Heart right ventricle (tissue), 16 donors: ENCODE measurements around the gene KLHL34. TPM values are rescaled to one million over a fixed set of nuclear protein-coding genes. Genes with fewer than 3 reads are reported as not detected.

Experiments used
- ATAC-seq, 8 donors: fragments of 200-7000 bp; cut with Tn5 transposase; one replicate each; pipeline ENCODE4 v1.9.1; 2020; ENCODE audit warnings: mild to moderate bottlenecking in 8 of 8, moderate library complexity in 8 of 8, moderate number of reproducible peaks in 1 of 8
- DNase-seq, 2 donors: peaks; one replicate each; pipeline ENCODE4 v3.0.0-alpha.2; 2020
- H3K27ac ChIP-seq, 10 donors: fragments of 200-600 bp; sonication (generic) in 2 of 10; one replicate each; pipeline versions ENCODE4 v1.5.0 to v1.8.0; 2020 to 2022; ENCODE audit warnings: mild to moderate bottlenecking in 3 of 10
- H3K27me3 ChIP-seq, 7 donors: fragments of 200-600 bp; one replicate each; pipeline ENCODE4 v1.8.0; 2021 to 2022; ENCODE audit warnings: mild to moderate bottlenecking in 2 of 7
- H3K36me3 ChIP-seq, 9 donors: fragments of 200-600 bp; sonication (generic) in 1 of 9; one replicate each; pipeline versions ENCODE4 v1.5.0 to v1.8.0; 2020 to 2022; ENCODE audit warnings: mild to moderate bottlenecking in 2 of 9
- H3K4me1 ChIP-seq, 9 donors: fragments of 200-600 bp; sonication (generic) in 1 of 9; one replicate each; pipeline versions ENCODE4 v1.5.0 to v1.8.0; 2020 to 2022; ENCODE audit warnings: mild to moderate bottlenecking in 4 of 9
- H3K4me3 ChIP-seq, 10 donors: fragments of 200-600 bp; sonication (generic) in 2 of 10; one replicate each; pipeline versions ENCODE4 v1.5.0 to v1.8.0; 2020 to 2022; ENCODE audit warnings: mild to moderate bottlenecking in 7 of 10, moderate library complexity in 2 of 10
- H3K9me3 ChIP-seq, 11 donors: fragments of 200-600 bp in 10 of 11; sonication (generic) in 2 of 11; one replicate each; pipeline versions ENCODE4 v1.5.0 to v1.8.0; 2013 to 2022; ENCODE audit warnings: mild to moderate bottlenecking in 2 of 11, control low read depth in 1 of 11, moderate library complexity in 1 of 11
- WGBS, 2 donors: extraction: QIAGEN DNeasy Blood & Tissue Kit; methylation state at CpG; one replicate each; pipeline ENCODE4 v1.1.7; 2013; ENCODE audit warnings: inconsistent platforms in 1 of 2; 5-methylcytosine and 5-hydroxymethylcytosine counted together
- intact Hi-C, 10 donors: fragments of 100-400 bp; cut with DNase I; formaldehyde crosslinking; loops; one replicate each; pipeline versions ENCODE4 v1.11.1 to v1.14.2; 2022
- polyA plus RNA-seq, 2 donors: library from polyadenylated mRNA; stranded (reverse); fragments of 200-250 nt; gene quantifications; one replicate each; pipeline ENCODE4 v1.2.3, GENCODE V29; 2013
- total RNA-seq, 10 donors: library from RNA; stranded (reverse); fragmentation: NEBNext Ultra II Directional in 3 of 10; extraction: Animal tissue kit (Norgen Biotek cat#: 25700) in 3 of 10; gene quantifications; one replicate each; pipeline versions ENCODE4 v1.2.1 to v1.2.4, GENCODE V29; 2021 to 2023
- TF ChIP-seq, protein P1 (sequence below), 9 donors: fragments of 200-600 bp; sonication (generic) in 2 of 9; IDR thresholded peaks; one replicate each; pipeline versions ENCODE4 v1.5.0 to v1.8.0; 2021 to 2022; ENCODE audit warnings: antibody characterized with exemption in 9 of 9, mild to moderate bottlenecking in 5 of 9, moderate library complexity in 1 of 9
- donor health status: Arrhythmogenic right ventricular cardiomyopathy.
- donor health status: ischemic (EF 13 %, LVEDD 7.1; RV severe dilation, severe dysfunction).
- donor health status: healthy with polysubstance abuse.
- donor health status: DM: no; HTN: yes; CAD: no.
- donor health status: DM: no; HTN: no; CAD: no.
- donor health status: ischemic (EF 25% LVEDD 6.9; RV normal size, moderate dysfunction).
- donor health status: ischemic (EF 25% LVEDD 5.7; RV mildly dilated, moderate dysfunction).
- donor health status: healthy.
- donor health status: DM: yes; HTN: yes; CAD: no.
- donor health status: Ischemic cardiomyopathy.
- donor health status: ischemic (EF 35%, LVEDD 5.7; RV mildly dilated, moderate dysfunction).
- donor health status: nonischemic (EF 11% LVEDD 7.7; RV severe dilation, severe dysfunction).
- donor health status: DM: yes; HTN: yes; CAD: no.
- donor health status: PGD.
- donor health status: ischemic (EF 29% LVEDD 5.4; RV normal size, mild dysfunction).
- donor health status: nonischemic (EF 23%, LVEDD 6.1; RV moderate dilation, normal function).

Gene KLHL34
- total and polyA plus RNA-seq, 12 donors, result 1.1 to 17.5 (median 5.0) TPM

DNA sequence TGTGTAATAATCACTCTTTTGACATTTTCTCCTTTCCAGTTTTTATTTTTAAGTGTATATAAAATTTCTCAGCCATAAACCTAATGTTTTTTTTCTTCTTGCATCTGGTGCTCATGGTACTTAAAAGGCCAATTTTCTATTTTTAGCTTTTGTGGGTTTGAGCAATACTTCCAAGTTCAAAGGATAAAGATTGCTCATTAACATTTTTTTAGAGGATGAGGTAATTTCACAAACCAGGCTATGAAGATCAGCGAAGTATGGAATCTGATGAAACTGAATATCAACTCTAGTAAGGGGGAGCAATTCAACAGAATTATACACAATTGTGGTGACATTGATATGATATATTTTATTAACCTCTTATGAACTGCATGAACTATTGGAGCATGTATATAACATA, 25.8 kb upstream of the KLHL34 start:
- no peaks in the 10 kb centered on the region for H3K27me3 ChIP-seq
- no peaks in the 10 kb centered on the region for H3K9me3 ChIP-seq
- TF ChIP-seq, protein P1, sequence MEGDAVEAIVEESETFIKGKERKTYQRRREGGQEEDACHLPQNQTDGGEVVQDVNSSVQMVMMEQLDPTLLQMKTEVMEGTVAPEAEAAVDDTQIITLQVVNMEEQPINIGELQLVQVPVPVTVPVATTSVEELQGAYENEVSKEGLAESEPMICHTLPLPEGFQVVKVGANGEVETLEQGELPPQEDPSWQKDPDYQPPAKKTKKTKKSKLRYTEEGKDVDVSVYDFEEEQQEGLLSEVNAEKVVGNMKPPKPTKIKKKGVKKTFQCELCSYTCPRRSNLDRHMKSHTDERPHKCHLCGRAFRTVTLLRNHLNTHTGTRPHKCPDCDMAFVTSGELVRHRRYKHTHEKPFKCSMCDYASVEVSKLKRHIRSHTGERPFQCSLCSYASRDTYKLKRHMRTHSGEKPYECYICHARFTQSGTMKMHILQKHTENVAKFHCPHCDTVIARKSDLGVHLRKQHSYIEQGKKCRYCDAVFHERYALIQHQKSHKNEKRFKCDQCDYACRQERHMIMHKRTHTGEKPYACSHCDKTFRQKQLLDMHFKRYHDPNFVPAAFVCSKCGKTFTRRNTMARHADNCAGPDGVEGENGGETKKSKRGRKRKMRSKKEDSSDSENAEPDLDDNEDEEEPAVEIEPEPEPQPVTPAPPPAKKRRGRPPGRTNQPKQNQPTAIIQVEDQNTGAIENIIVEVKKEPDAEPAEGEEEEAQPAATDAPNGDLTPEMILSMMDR (IDR thresholded peaks at IDR 0.05), result no peak
- H3K27ac ChIP-seq, result no peak overlapping the region
- H3K4me3 ChIP-seq, result no peak overlapping the region
- no peaks in the 10 kb centered on the region for H3K36me3 ChIP-seq
- 75 to 90% methylated on average over 1 of the region's 1 CpG for WGBS, 2 donors
- intact Hi-C loops, result no loop called here
- no peak for DNase-seq
- no peak for ATAC-seq
- H3K4me1 ChIP-seq, result no peaks in the 10 kb centered on the region

DNA sequence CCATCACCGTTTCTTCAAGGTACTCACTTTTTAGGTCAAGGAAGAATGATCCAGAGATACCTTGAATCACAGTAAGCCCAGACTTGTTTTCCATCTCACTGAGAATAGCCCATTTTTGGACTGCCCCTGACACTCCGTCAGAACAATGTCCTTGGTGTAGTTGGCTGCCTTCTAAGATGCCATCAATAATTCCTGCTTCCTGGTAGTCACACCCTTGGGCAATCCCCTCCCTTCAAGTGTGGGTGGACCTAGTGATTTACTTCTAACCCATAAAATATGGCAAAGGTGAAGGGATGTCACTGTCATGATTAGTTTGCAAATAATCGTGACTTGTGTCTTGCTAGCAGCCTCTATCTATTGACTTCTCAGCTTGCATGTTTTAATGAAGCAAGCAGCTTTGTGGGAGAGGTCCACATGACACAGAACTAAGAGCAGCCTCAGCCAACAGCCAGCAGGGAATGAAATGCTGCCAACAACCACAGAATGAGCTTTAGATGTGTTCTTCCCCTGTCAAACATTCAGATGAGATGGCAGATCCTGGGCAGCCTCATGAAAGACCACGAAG, 20.0 kb upstream of the KLHL34 start:
- ATAC-seq (no peak), DNase-seq (no peak)
- TF ChIP-seq, protein P1 (IDR thresholded peaks at IDR 0.05), result no peak
- Histone ChIP-seq H3K27ac (no peak overlapping the region), H3K36me3 (no peaks in the 10 kb centered on the region), H3K9me3 (no peaks in the 10 kb centered on the region), H3K4me1 (no peaks in the 10 kb centered on the region), H3K4me3 (no peak overlapping the region), H3K27me3 (peaks cover 0 to 24% (median 0%) of the 10 kb centered on the region in 7 donors)
- 67 to 83% methylated on average over 4 of the region's 4 CpGs for WGBS, 2 donors
- intact Hi-C loops, result no loop called here

DNA sequence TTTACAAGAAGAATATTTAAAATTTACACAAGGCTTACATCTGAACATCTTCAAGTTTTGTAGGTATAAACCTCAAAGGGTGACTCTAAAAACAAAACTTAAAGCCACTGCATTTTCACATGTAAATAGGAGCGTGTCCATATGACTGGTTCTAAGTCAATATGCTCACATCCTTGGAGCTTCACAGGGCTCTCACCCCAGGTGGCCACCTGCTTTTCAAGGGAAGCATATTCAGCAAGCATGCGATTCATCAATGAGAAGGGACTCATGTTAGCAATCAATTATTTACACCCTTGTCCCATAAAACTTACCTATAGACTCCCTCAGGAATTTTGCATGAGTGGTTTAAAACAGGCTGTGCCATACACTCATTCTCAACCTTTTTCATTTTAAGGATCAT, 17.8 kb upstream of the KLHL34 start:
- ATAC-seq (no peak), DNase-seq (no peak)
- Histone ChIP-seq H3K9me3 (no peaks in the 10 kb centered on the region), H3K4me3 (no peak overlapping the region), H3K4me1 (no peaks in the 10 kb centered on the region), H3K27me3 (peaks cover 0 to 31% (median 0%) of the 10 kb centered on the region in 7 donors), H3K27ac (no peak overlapping the region), H3K36me3 (no peaks in the 10 kb centered on the region)
- TF ChIP-seq, protein P1 (IDR thresholded peaks at IDR 0.05), result no peak
- intact Hi-C loops, result no loop called here
- 50 to 65% methylated on average over 2 of the region's 2 CpGs for WGBS, 2 donors

DNA sequence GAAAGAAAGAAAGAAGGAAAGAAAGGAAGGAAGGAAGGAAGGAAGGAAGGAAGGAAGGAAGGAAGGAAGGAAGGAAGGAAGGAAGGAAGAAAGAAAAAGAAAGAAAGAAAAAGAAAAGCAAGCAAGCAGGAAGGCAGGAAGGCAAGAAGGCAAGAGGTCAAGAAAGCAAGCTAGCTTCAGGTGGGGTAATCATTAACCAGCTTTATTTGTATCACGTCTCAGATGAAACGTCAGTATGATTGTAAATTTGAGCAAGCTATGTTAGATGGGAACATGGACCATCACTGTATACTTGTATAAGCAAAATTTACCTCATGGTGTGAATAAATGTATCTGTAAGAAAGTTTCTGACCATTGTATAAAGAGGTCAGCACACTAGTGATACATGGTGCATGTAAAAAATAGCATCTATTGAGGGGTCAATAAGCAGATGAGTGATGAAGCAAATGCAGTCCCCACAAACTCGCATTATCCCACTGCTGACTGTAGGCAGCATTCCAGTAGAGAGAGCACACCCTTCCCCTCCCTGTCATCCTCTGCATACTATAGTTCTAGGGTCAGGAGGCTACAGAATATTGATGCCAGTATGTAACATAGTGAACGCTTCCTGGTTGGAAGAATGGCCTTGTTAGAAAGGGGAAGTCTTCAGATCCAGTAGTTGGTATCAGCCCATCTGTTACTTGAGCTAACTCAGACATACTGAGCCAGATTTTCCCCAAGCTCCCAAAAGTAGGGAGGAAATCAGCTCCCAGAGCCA, 16.5 kb upstream of the KLHL34 start:
- H3K36me3 ChIP-seq, result no peaks in the 10 kb centered on the region
- H3K27me3 ChIP-seq, result peaks cover 0 to 31% (median 0%) of the 10 kb centered on the region in 7 donors
- WGBS, 2 donors, result 77 to 86% methylated on average over 4 of the region's 4 CpGs
- H3K4me3 ChIP-seq, result no peak overlapping the region
- ATAC-seq (no peak), DNase-seq (no peak)
- no peaks in the 10 kb centered on the region for H3K4me1 ChIP-seq
- H3K27ac ChIP-seq, result no peak overlapping the region
- TF ChIP-seq, protein P1 (IDR thresholded peaks at IDR 0.05), result no peak
- no peaks in the 10 kb centered on the region for H3K9me3 ChIP-seq
- intact Hi-C loops, result no loop called here
